DND-41 (cell line): ENCODE data around the gene PDILT.
"Not testable (repeated sequence)": the region's sequence is repeated elsewhere in the genome, so short reads cannot be mapped to it uniquely, and the experiment has no call there.

Source experiments
- ATAC-seq: fragments of 200-7000 bp; cut with Tn5 transposase; 3 replicates; pipeline ENCODE4 v1.9.1; 2021; ENCODE audit warnings: low read depth; ENCODE audit not compliant: insufficient read depth
- DNase-seq: peaks from one replicate; pipeline ENCODE4 v3.0.0-alpha.2; 2020
- H2AFZ ChIP-seq: 2 replicates; pipeline ENCODE4 v1.6.0; 2012; ENCODE audit warnings: low read depth, low read length
- H3K27ac ChIP-seq: 2 replicates; pipeline ENCODE4 v1.5.1; 2012; ENCODE audit warnings: low read length, inconsistent platforms
- H3K27me3 ChIP-seq: fragments of 200-600 bp; sonication (generic); 2 replicates; pipeline ENCODE4 v1.6.0; 2012; ENCODE audit warnings: low read length, mild to moderate bottlenecking, inconsistent platforms; ENCODE audit not compliant: insufficient read depth, poor library complexity
- H3K36me3 ChIP-seq: 2 replicates; pipeline ENCODE4 v1.5.1; 2012; ENCODE audit warnings: low read length, inconsistent platforms; ENCODE audit not compliant: insufficient read depth
- H3K4me1 ChIP-seq: 2 replicates; pipeline ENCODE4 v1.5.1; 2012; ENCODE audit warnings: mild to moderate bottlenecking, low read length; ENCODE audit not compliant: insufficient read depth
- H3K4me2 ChIP-seq: 2 replicates; pipeline ENCODE4 v1.6.0; 2012; ENCODE audit warnings: mild to moderate bottlenecking, moderate library complexity, low read length, inconsistent platforms; ENCODE audit not compliant: insufficient read depth
- H3K4me3 ChIP-seq, 2 experiments: fragments of 200-600 bp in 1 of 2; shearing (Covaris generic) in 1 of 2; 2 replicates each; pipeline ENCODE4 v1.5.1; 2012 to 2016; ENCODE audit warnings: inconsistent platforms in 2 of 2, low read length in 2 of 2, mild to moderate bottlenecking in 2 of 2, low read depth in 1 of 2, moderate library complexity in 1 of 2
- H3K79me2 ChIP-seq: 2 replicates; pipeline ENCODE4 v1.6.0; 2012; ENCODE audit warnings: low read length, inconsistent platforms; ENCODE audit not compliant: insufficient read depth
- H3K9ac ChIP-seq: 2 replicates; pipeline ENCODE4 v1.6.0; 2012; ENCODE audit warnings: low read depth, mild to moderate bottlenecking, inconsistent platforms, low read length, moderate library complexity
- H3K9me3 ChIP-seq: 2 replicates; pipeline ENCODE4 v1.5.1; 2012; ENCODE audit warnings: low read length, moderate library complexity, mild to moderate bottlenecking, inconsistent platforms; ENCODE audit not compliant: insufficient read depth, severe bottlenecking
- H4K20me1 ChIP-seq: 2 replicates; pipeline ENCODE4 v1.6.0; 2012; ENCODE audit warnings: low read length; ENCODE audit not compliant: insufficient read depth
- CTCF ChIP-seq: IDR thresholded peaks from 2 replicates; pipeline ENCODE4 v1.5.1; 2012; ENCODE audit warnings: borderline replicate concordance, low read length, moderate library complexity, mild to moderate bottlenecking; ENCODE audit not compliant: poor library complexity, severe bottlenecking; ENCODE audit errors: extremely low read depth
- EZH2 ChIP-seq: IDR thresholded peaks from 3 replicates; pipeline ENCODE4 v1.6.1; 2012; ENCODE audit warnings: borderline replicate concordance, low read depth, mild to moderate bottlenecking, moderate library complexity, low read length, inconsistent platforms; ENCODE audit not compliant: severe bottlenecking

The PDILT gene

GRCh38 chr16:20323591-20324117 is 80.9 kb downstream of the PDILT start:
- H4K20me1 ChIP-seq: no peaks in the 10 kb centered on the region
- ATAC-seq (no peak), DNase-seq (no peak)
- no peak overlapping the region for H3K4me2 ChIP-seq
- H3K4me3 ChIP-seq: no peak overlapping the region
- no peak for TF ChIP-seq CTCF
- no peak for TF ChIP-seq EZH2
- no peaks in the 10 kb centered on the region for H3K79me2 ChIP-seq
- no peak overlapping the region for H2AFZ ChIP-seq
- no peak overlapping the region for H3K27ac ChIP-seq
- no peaks in the 10 kb centered on the region for H3K4me1 ChIP-seq
- H3K9me3 ChIP-seq: no peaks in the 10 kb centered on the region
- H3K27me3 ChIP-seq: no peaks in the 10 kb centered on the region
- no peak overlapping the region for H3K9ac ChIP-seq
- no peaks in the 10 kb centered on the region for H3K36me3 ChIP-seq

- Histone ChIP-seq H3K36me3 (no peaks in the 10 kb centered on the region), H3K4me3 (no peak overlapping the region), H3K4me2 (no peak overlapping the region), H3K27me3 (no peaks in the 10 kb centered on the region), H3K9ac (no peak overlapping the region), H3K27ac (no peak overlapping the region), H3K4me1 (no peaks in the 10 kb centered on the region), H4K20me1 (no peaks in the 10 kb centered on the region), H3K9me3 (no peaks in the 10 kb centered on the region), H3K79me2 (no peaks in the 10 kb centered on the region), H2AFZ (no peak overlapping the region)
- no peak for TF ChIP-seq CTCF
- TF ChIP-seq EZH2: no peak
- ATAC-seq: no peak
- DNase-seq: no peak
These were observed 81.8 kb downstream of the PDILT start for GRCh38 chr16:20322696-20323095.

GRCh38 chr16:20321671-20322070 is 82.9 kb downstream of the PDILT start:
- no peaks in the 10 kb centered on the region for H3K4me1 ChIP-seq

GRCh38 chr16:20321051-20321450 is 83.5 kb downstream of the PDILT start:
- not testable (repeated sequence) for H4K20me1 ChIP-seq, DNase-seq, ATAC-seq, H2AFZ ChIP-seq, H3K9me3 ChIP-seq, H3K4me3 ChIP-seq, H3K36me3 ChIP-seq, H3K27me3 ChIP-seq, H3K27ac ChIP-seq, H3K9ac ChIP-seq, H3K79me2 ChIP-seq, H3K4me2 ChIP-seq, H3K4me1 ChIP-seq

More at GRCh38 chr16:20321671-20322070, 82.9 kb downstream of the PDILT start:
- no peak overlapping the region for H3K4me2 ChIP-seq
- H3K79me2 ChIP-seq: no peaks in the 10 kb centered on the region
- H4K20me1 ChIP-seq: no peaks in the 10 kb centered on the region
- no peak overlapping the region for H3K4me3 ChIP-seq
- no peak for DNase-seq
- ATAC-seq: no peak
- TF ChIP-seq CTCF (no peak), EZH2 (no peak)
- H3K27ac ChIP-seq: no peak overlapping the region
- no peaks in the 10 kb centered on the region for H3K9me3 ChIP-seq
- H3K27me3 ChIP-seq: no peaks in the 10 kb centered on the region
- H3K36me3 ChIP-seq: no peaks in the 10 kb centered on the region
- no peak overlapping the region for H2AFZ ChIP-seq
- H3K9ac ChIP-seq: no peak overlapping the region
